Fibroblast of lung (primary cell): ENCODE measurements around the gene PRDM16. TPM values are rescaled to one million over a fixed set of nuclear protein-coding genes. Genes with fewer than 3 reads are reported as not detected.

Source experiments
- DNase-seq, 2 donors: peaks; one replicate each; pipeline versions ENCODE4 v3.0.0 to v3.0.0-alpha.2; 2010; ENCODE audit warnings: low read depth in 2 of 2
- H2AFZ ChIP-seq: 2 replicates; pipeline ENCODE4 v1.5.1; 2012; ENCODE audit warnings: low read length, control low read depth, inconsistent platforms
- H3K27ac ChIP-seq: 2 replicates; pipeline ENCODE4 v1.5.1; 2011; ENCODE audit warnings: low read length, control low read depth; ENCODE audit not compliant: insufficient read depth
- H3K27me3 ChIP-seq: 2 replicates; pipeline ENCODE4 v1.5.1; 2011; ENCODE audit warnings: mild to moderate bottlenecking, low read length; ENCODE audit not compliant: control insufficient read depth, insufficient read depth
- H3K36me3 ChIP-seq: 2 replicates; pipeline ENCODE4 v1.5.1; 2011; ENCODE audit warnings: low read length; ENCODE audit not compliant: control insufficient read depth, insufficient read depth
- H3K4me1 ChIP-seq: 2 replicates; pipeline ENCODE4 v1.5.1; 2011; ENCODE audit warnings: low read length; ENCODE audit not compliant: control insufficient read depth, insufficient read depth; ENCODE audit errors: extremely low read depth
- H3K4me2 ChIP-seq: 2 replicates; pipeline ENCODE4 v1.5.1; 2011; ENCODE audit warnings: low read length, control low read depth; ENCODE audit not compliant: insufficient read depth; ENCODE audit errors: extremely low read depth
- H3K4me3 ChIP-seq, 4 experiments: fragments of 200-600 bp in 1 of 4; sonication (generic) in 1 of 4; replicated peaks in 1 of 4; 2 replicates each; pipeline ENCODE4 v1.5.1; 2011 to 2016; ENCODE audit warnings: low read length in 4 of 4, low read depth in 3 of 4, mild to moderate bottlenecking in 3 of 4, control low read depth in 2 of 4, inconsistent platforms in 1 of 4, mixed read lengths in 1 of 4; ENCODE audit not compliant: insufficient read depth in 1 of 4; ENCODE audit errors: control extremely low read depth in 1 of 4
- H3K79me2 ChIP-seq: 2 replicates; pipeline ENCODE4 v1.5.1; 2012; ENCODE audit warnings: mild to moderate bottlenecking, low read length, inconsistent platforms; ENCODE audit not compliant: control insufficient read depth, insufficient read depth
- H3K9ac ChIP-seq: 2 replicates; pipeline ENCODE4 v1.5.1; 2011; ENCODE audit warnings: mild to moderate bottlenecking, low read length, control low read depth; ENCODE audit not compliant: insufficient read depth
- H3K9me3 ChIP-seq: 2 replicates; pipeline ENCODE4 v1.5.1; 2012; ENCODE audit warnings: low read depth, low read length; ENCODE audit not compliant: control insufficient read depth, insufficient read depth
- H4K20me1 ChIP-seq: 2 replicates; pipeline ENCODE4 v1.5.1; 2011; ENCODE audit warnings: low read length; ENCODE audit not compliant: control insufficient read depth, insufficient read depth; ENCODE audit errors: extremely low read depth
- EZH2 ChIP-seq: IDR thresholded peaks from 2 replicates; pipeline ENCODE4 v1.5.1; 2012; ENCODE audit warnings: low read length, control low read depth, mild to moderate bottlenecking; ENCODE audit errors: missing control alignments
- polyA plus RNA-seq, 2 donors: library from polyadenylated mRNA; depleted of rRNA in 1 of 2; stranded (reverse) in 1 of 2; unstranded in 1 of 2; fragments of >200 nt; gene quantifications; 2 replicates each; pipeline ENCODE4 v1.2.1, GENCODE V29; 2011 to 2012; ENCODE audit warnings: missing spikeins in 1 of 2
- total RNA-seq: library from RNA; depleted of rRNA; stranded (reverse); fragments of >200 nt; gene quantifications from 2 replicates; pipeline ENCODE4 v1.2.1, GENCODE V29; 2014
- TF ChIP-seq, protein P1 (sequence below), 2 donors: IDR thresholded peaks in 1 of 2; conservative IDR thresholded peaks in 1 of 2; 1 replicate in 1 of 2; 2 replicates in 1 of 2; pipeline ENCODE4 v1.5.1; 2011 to 2012; ENCODE audit warnings: low read length in 2 of 2, control low read depth in 1 of 2, inconsistent platforms in 1 of 2, low read depth in 1 of 2, mild to moderate bottlenecking in 1 of 2

Gene PRDM16
- total and polyA plus RNA-seq, 2 donors (not counting 1 experiment from before 2014, with no cell fraction given) = 0.30 to 1.8 TPM

DNA sequence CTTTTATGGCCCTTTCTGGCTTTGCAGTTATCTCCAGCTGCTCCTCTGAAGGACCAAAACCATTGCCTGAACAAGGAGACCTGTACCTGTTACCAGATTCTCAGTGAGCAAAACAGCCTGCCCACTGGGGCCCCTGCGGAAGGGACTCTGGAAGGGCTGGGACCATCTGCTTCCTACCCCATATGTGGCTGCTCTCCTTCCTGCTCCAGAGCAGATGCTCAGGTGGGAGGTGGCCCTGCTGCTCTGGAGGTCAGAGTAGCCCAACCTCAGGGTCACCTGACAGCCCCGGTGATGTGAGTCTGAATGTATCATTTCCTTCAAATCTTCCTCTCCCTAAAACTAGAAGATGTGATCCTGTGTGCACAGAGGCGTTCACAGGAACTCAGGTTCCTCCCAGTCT, 33.6 kb downstream of the PRDM16 start:
- Histone ChIP-seq H3K9me3 (no peaks in the 10 kb centered on the region), H2AFZ (no peak overlapping the region), H3K9ac (no peak overlapping the region), H3K4me2 (no peak overlapping the region), H3K27me3 (no peaks in the 10 kb centered on the region), H3K4me3 (no peak overlapping the region), H3K36me3 (no peaks in the 10 kb centered on the region), H3K27ac (no peak overlapping the region), H3K4me1 (no peaks in the 10 kb centered on the region), H3K79me2 (no peaks in the 10 kb centered on the region), H4K20me1 (no peaks in the 10 kb centered on the region)
- no peak for DNase-seq
- TF ChIP-seq, protein P1, sequence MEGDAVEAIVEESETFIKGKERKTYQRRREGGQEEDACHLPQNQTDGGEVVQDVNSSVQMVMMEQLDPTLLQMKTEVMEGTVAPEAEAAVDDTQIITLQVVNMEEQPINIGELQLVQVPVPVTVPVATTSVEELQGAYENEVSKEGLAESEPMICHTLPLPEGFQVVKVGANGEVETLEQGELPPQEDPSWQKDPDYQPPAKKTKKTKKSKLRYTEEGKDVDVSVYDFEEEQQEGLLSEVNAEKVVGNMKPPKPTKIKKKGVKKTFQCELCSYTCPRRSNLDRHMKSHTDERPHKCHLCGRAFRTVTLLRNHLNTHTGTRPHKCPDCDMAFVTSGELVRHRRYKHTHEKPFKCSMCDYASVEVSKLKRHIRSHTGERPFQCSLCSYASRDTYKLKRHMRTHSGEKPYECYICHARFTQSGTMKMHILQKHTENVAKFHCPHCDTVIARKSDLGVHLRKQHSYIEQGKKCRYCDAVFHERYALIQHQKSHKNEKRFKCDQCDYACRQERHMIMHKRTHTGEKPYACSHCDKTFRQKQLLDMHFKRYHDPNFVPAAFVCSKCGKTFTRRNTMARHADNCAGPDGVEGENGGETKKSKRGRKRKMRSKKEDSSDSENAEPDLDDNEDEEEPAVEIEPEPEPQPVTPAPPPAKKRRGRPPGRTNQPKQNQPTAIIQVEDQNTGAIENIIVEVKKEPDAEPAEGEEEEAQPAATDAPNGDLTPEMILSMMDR (conservative IDR thresholded peaks at IDR 0.05 in 1 of 2, IDR thresholded peaks at IDR 0.05 in 1 of 2; ENCODE audit: low read depth in 1 of 2, low read length in 2 of 2) = no peak
- no peak for TF ChIP-seq EZH2

DNA sequence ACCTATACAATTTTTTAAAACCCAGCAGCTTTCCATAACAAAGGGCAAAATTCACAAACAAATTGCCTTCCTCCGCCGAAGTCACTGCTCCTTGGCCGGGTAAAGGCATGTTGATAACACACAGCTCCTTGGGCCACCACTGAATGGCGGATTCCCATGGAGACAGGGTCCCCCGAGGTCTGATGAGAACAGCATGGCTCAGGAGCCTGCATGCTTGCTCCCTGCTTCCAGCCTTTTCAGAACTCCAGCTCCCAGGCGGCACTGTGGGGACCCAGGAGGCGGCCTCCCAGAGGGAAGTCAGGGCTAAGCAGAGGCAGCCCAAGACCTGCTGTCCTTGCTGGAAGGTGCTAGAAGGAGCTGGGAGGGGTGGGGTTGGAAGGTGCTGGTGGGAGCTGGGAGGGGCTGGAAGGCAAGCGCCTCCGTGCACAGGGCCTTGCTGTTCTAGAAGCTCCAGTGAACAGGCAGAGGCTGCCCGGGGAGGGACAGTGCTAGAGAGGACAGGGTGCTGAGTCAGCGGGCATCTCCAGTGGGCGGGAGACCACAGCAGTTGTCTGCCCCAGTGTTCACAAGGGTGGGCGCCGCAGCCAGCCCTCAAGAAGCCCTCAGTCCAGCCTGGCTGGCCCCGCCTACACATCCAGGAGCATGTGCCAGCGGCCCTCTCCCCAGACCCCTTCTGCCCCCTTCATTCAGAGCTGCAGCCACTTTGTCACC, 35.1 kb downstream of the PRDM16 start:
- H3K79me2 ChIP-seq = no peaks in the 10 kb centered on the region
- TF ChIP-seq, protein P1 (conservative IDR thresholded peaks at IDR 0.05 in 1 of 2, IDR thresholded peaks at IDR 0.05 in 1 of 2; ENCODE audit: low read depth in 1 of 2, low read length in 2 of 2) = no peak
- no peak for TF ChIP-seq EZH2
- no peak overlapping the region for H3K4me2 ChIP-seq
- H3K9ac ChIP-seq = no peak overlapping the region
- no peaks in the 10 kb centered on the region for H3K36me3 ChIP-seq
- no peak overlapping the region for H3K4me3 ChIP-seq
- no peak overlapping the region for H3K27ac ChIP-seq
- H3K4me1 ChIP-seq = no peaks in the 10 kb centered on the region
- no peaks in the 10 kb centered on the region for H3K9me3 ChIP-seq
- no peaks in the 10 kb centered on the region for H3K27me3 ChIP-seq
- no peaks in the 10 kb centered on the region for H4K20me1 ChIP-seq
- H2AFZ ChIP-seq = no peak overlapping the region
- DNase-seq = peak in 1 of 2 donors; percentile 36

DNA sequence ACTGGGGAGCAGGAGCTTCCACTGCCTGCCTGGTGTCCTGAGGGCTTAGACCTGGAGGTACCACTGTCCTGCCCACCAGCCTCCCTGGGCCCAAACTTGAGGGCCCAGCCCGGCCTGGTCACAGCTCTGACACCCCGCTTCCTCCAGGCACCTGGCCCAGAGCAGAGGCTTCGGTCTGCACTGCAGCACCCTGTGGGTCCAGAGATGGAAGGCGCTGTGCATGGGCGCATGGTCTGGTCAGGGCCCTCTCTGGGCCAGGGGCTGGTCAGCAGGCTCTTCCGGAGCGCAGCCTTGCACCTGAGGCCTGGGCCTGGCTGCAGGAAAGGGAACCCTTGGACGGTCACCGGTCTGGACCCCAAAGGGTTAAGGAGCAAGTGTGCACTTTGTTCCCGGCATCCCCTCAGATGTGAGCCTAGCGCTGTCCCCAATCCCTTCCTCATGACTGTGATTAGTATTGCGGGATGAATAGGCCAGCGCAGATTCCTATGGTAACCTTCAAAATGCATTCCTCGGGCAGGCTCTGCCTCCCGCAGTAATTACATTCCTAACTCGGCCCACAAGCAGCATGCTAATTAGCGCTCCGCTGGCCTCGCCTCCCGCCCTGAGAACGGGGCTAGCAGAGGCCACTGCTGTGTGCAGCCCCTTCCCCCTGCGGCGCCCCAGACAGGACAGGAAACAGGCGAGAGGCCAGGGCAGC, 36.3 kb downstream of the PRDM16 start:
- Histone ChIP-seq H3K4me3 (no peak overlapping the region), H3K27me3 (no peaks in the 10 kb centered on the region), H4K20me1 (no peaks in the 10 kb centered on the region), H3K9ac (no peak overlapping the region), H3K9me3 (no peaks in the 10 kb centered on the region), H2AFZ (no peak overlapping the region), H3K36me3 (no peaks in the 10 kb centered on the region), H3K79me2 (no peaks in the 10 kb centered on the region), H3K27ac (no peak overlapping the region), H3K4me1 (no peaks in the 10 kb centered on the region), H3K4me2 (no peak overlapping the region)
- DNase-seq = peak in 1 of 2 donors; percentile 77
- TF ChIP-seq EZH2 = no peak
- TF ChIP-seq, protein P1 (conservative IDR thresholded peaks at IDR 0.05 in 1 of 2, IDR thresholded peaks at IDR 0.05 in 1 of 2; ENCODE audit: low read depth in 1 of 2, low read length in 2 of 2) = no peak
